ENCODE data around the gene MYPOP. TPM values are rescaled to one million over a fixed set of nuclear protein-coding genes. Genes with fewer than 3 reads are reported as not detected.

The MYPOP gene
- total RNA-seq, 2 experiments from 2014 or later = 5.2 to 15.6 TPM

DNA sequence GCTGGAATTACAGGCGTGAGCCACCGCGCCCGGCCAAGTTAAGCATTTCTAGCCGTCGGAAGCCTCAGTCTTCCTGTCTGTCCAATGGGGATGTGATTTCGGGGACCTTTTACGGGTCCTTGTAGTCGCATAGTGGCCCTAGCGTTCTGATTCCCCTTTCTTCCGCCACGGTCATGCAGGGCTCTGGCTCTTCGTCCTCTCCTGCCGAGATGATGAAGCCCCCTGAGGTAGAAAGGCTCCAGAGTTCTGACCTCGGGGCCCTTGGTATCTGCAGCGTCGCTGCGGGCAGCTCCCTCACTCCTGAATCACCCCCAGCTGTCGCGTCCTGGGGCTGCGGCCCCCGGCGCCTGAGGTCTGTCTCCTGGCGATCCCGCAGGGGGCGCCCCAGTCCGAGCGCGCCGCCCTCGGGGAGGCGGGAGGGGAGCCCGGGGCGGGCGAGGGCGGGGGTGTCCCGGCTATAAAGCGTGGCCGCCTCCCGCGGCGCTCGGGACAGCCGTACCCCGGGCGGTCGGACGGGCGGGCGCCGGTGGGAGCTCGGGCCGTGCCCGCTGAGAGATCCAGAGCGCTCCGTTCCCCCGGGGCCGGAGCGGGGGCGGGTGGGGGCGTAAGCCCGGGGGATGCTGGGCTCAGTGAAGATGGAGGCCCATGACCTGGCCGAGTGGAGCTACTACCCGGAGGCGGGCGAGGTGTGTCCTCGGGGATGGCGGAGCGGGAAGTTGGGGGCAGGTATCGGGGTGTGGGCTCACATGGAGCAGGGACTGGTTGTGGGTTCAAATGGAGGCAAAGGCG lies 38.4 kb downstream of the MYPOP start, which contains the start of gene FOXA3:
FOXA3 (plus strand) TSS at position 487 of the 789 bp plus-strand sequence; CDS start at position 618, 131 bp downstream.
- H3K4me2 ChIP-seq (ENCODE audit: low read length) = peak within 1 kb of the TSS; percentile 91
- ChIA-PET POLR2A (interaction anchor here (0.7 to 2.1 kb wide), 5 partner anchors 18 to 460 kb away, joined by 3 to 8 read pairs (median 4); partner anchors contain the start of genes MYPOP and SIX5), CTCF (ENCODE audit: unreplicated experiment) (interaction anchor here (0.9 kb wide), 1 partner anchor 18 kb away, joined by 4 read pairs; no protein-coding TSS in a partner anchor)
- DNase-seq (ENCODE audit: low spot score) = peak; percentile 64
- intact Hi-C loops (cut with micrococcal nuclease; ENCODE audit: unreplicated experiment) = loop anchor here (1.0 kb wide), 1 partner anchor 19 kb away; no protein-coding TSS in a partner anchor
- no TSS peak for BruUV-seq (replicated peaks)
- H3K4me1 ChIP-seq (ENCODE audit: insufficient read depth, low read length, poor library complexity, severe bottlenecking) = peaks cover 20% of the 10 kb centered on the region
- no peaks in the 10 kb centered on the region for H3K9me3 ChIP-seq (ENCODE audit: low read length)
- peaks cover 34% of the 10 kb centered on the region for H3K79me2 ChIP-seq (ENCODE audit: insufficient read depth, low read depth, low read length)
- peaks cover 18% of the 10 kb centered on the region for H3K36me3 ChIP-seq (ENCODE audit: insufficient read depth, low read length)
- H4K20me1 ChIP-seq (ENCODE audit: insufficient read depth, low read length) = no peaks in the 10 kb centered on the region
- peak within 1 kb of the TSS; percentile 82 for H3K4me3 ChIP-seq (ENCODE audit: low read depth, low read length, poor library complexity, severe bottlenecking)
- peak within 1 kb of the TSS; percentile 69; the same call in 1 of the 2 replicates for H2AFZ ChIP-seq (ENCODE audit: low read length)
- no peak within 1 kb of the TSS for H3K27ac ChIP-seq (ENCODE audit: low read depth, low read length, poor library complexity, severe bottlenecking)
- no peaks in the 10 kb centered on the region for H3K9me2 ChIP-seq (ENCODE audit: insufficient read depth, low read length)
- TF ChIP-seq EZH2phosphoT487 (IDR thresholded peaks at IDR 0.05; ENCODE audit: borderline replicate concordance, low read depth, low read length) (peak; percentile 63; the same call in 1 of the 2 replicates), CTCF (conservative IDR thresholded peaks at IDR 0.05; ENCODE audit: low read length) (peak; percentile 77)

GRCh38 chr19:45863335-45863839 lies 39.0 kb downstream of the MYPOP start:
- H3K4me3 ChIP-seq (ENCODE audit: low read depth, low read length, poor library complexity, severe bottlenecking) = peak overlapping the region; percentile 82
- CTCF ChIA-PET (ENCODE audit: unreplicated experiment) = interaction anchor here (0.9 kb wide), 1 partner anchor 19 kb away, joined by 4 read pairs; no protein-coding TSS in a partner anchor
- intact Hi-C loops (cut with micrococcal nuclease; ENCODE audit: unreplicated experiment) = loop anchor here (1.0 kb wide), 1 partner anchor 20 kb away; no protein-coding TSS in a partner anchor
- TF ChIP-seq CTCF (conservative IDR thresholded peaks at IDR 0.05; ENCODE audit: low read length) (no peak), EZH2phosphoT487 (IDR thresholded peaks at IDR 0.05; ENCODE audit: borderline replicate concordance, low read depth, low read length) (no peak)
- BruUV-seq (replicated peaks) = no TSS peak
- H4K20me1 ChIP-seq (ENCODE audit: insufficient read depth, low read length) = no peaks in the 10 kb centered on the region
- H3K4me2 ChIP-seq (ENCODE audit: low read length) = peak overlapping the region; percentile 91
- POLR2A ChIA-PET = interaction anchor here (0.7 to 2.1 kb wide), 5 partner anchors 19 to 459 kb away, joined by 3 to 8 read pairs (median 4); partner anchors contain the start of genes MYPOP and SIX5
- peak overlapping the region; percentile 69; the same call in 1 of the 2 replicates for H2AFZ ChIP-seq (ENCODE audit: low read length)
- peaks cover 20% of the 10 kb centered on the region for H3K4me1 ChIP-seq (ENCODE audit: insufficient read depth, low read length, poor library complexity, severe bottlenecking)
- no peak for DNase-seq (ENCODE audit: low spot score)
- H3K79me2 ChIP-seq (ENCODE audit: insufficient read depth, low read depth, low read length) = peaks cover 38% of the 10 kb centered on the region
- H3K36me3 ChIP-seq (ENCODE audit: insufficient read depth, low read length) = peaks cover 24% of the 10 kb centered on the region
- H3K27ac ChIP-seq (ENCODE audit: low read depth, low read length, poor library complexity, severe bottlenecking) = no peak overlapping the region
- H3K9me3 ChIP-seq (ENCODE audit: low read length) = no peaks in the 10 kb centered on the region
- no peaks in the 10 kb centered on the region for H3K9me2 ChIP-seq (ENCODE audit: insufficient read depth, low read length)
